Tibial artery (tissue), 4 donors: ENCODE data around the gene MRPS18A.
A peak's percentile ranks its signal among the peaks of the same experiment; 100 is the strongest.
"Not testable (repeated sequence)": the region's sequence is repeated elsewhere in the genome, so short reads cannot be mapped to it uniquely, and the experiment has no call there.

Experiments
- DNase-seq, 2 donors: peaks; one replicate each; pipeline ENCODE4 v3.0.0-alpha.2; 2019
- H3K27ac ChIP-seq, 2 donors: fragments of 200-600 bp; sonication (generic) in 1 of 2; 1 replicate in 1 of 2; 2 replicates in 1 of 2; pipeline ENCODE4 v1.5.1; 2018 to 2019; ENCODE audit warnings: mild to moderate bottlenecking in 1 of 2
- H3K27me3 ChIP-seq, 2 donors: fragments of 200-600 bp; sonication (generic) in 1 of 2; one replicate each; pipeline versions ENCODE4 v1.5.1 to v1.6.0; 2016 to 2019
- H3K36me3 ChIP-seq, 3 donors: fragments of 200-600 bp; sonication (generic) in 2 of 3; one replicate each; pipeline ENCODE4 v1.5.1; 2016 to 2019; ENCODE audit warnings: mild to moderate bottlenecking in 2 of 3
- H3K4me1 ChIP-seq, 4 donors: fragments of 200-600 bp; sonication (generic) in 2 of 4; 1 replicate in 3 of 4; 2 replicates in 1 of 4; pipeline ENCODE4 v1.5.1; 2016 to 2019
- H3K4me3 ChIP-seq, 2 donors: fragments of 200-600 bp; sonication (generic) in 1 of 2; 1 replicate in 1 of 2; 2 replicates in 1 of 2; pipeline ENCODE4 v1.5.1; 2018 to 2019; ENCODE audit warnings: mild to moderate bottlenecking in 2 of 2
- H3K9me3 ChIP-seq, 3 donors: fragments of 200-600 bp; sonication (generic) in 1 of 3; one replicate each; pipeline ENCODE4 v1.5.1; 2016 to 2019
- intact Hi-C: fragments of 100-400 bp; cut with DNase I; formaldehyde crosslinking; loops from one replicate; pipeline ENCODE4 v1.15.0; 2023; ENCODE audit warnings: low total_unique reads
- TF ChIP-seq, protein P1 (sequence below), 2 experiments: fragments of 200-600 bp in 1 of 2; fragments of 450-650 bp in 1 of 2; IDR thresholded peaks; one replicate each; pipeline ENCODE4 v1.5.1; 2017 to 2019; ENCODE audit warnings: antibody characterized with exemption in 2 of 2, mild to moderate bottlenecking in 1 of 2, moderate library complexity in 1 of 2

MRPS18A gene

DNA sequence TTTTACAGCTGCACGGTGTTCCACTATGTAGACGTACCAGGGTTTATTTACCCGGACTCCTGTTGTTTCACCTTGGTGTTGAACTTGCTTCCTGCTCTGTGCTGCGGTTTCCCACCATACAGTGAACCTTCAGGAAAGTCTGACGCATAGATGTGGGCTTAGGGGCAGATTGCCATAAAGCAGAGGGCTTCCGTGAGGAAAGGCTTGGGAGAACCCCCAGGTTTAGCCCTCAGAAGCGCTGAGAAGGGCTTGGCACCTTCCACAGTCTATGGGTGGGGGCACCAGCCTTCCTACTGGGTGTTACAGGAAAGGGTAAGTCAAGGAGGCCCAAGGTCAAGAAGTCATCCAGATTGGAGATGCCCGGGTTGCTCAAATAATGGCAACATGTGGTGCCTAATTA, 19.2 kb upstream of the MRPS18A start:
- no peak overlapping the region for H3K4me3 ChIP-seq
- TF ChIP-seq, protein P1, sequence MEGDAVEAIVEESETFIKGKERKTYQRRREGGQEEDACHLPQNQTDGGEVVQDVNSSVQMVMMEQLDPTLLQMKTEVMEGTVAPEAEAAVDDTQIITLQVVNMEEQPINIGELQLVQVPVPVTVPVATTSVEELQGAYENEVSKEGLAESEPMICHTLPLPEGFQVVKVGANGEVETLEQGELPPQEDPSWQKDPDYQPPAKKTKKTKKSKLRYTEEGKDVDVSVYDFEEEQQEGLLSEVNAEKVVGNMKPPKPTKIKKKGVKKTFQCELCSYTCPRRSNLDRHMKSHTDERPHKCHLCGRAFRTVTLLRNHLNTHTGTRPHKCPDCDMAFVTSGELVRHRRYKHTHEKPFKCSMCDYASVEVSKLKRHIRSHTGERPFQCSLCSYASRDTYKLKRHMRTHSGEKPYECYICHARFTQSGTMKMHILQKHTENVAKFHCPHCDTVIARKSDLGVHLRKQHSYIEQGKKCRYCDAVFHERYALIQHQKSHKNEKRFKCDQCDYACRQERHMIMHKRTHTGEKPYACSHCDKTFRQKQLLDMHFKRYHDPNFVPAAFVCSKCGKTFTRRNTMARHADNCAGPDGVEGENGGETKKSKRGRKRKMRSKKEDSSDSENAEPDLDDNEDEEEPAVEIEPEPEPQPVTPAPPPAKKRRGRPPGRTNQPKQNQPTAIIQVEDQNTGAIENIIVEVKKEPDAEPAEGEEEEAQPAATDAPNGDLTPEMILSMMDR (IDR thresholded peaks at IDR 0.05): no peak
- H3K27ac ChIP-seq: no peak overlapping the region
- no peaks in the 10 kb centered on the region for H3K9me3 ChIP-seq
- peaks cover 0 to 3% of the 10 kb centered on the region in 2 donors for H3K27me3 ChIP-seq
- no peaks in the 10 kb centered on the region for H3K36me3 ChIP-seq
- intact Hi-C loops: loop anchor here (10.0 kb wide), 1 partner anchor 58 kb away; no protein-coding TSS in a partner anchor
- no peak for DNase-seq
- peaks cover 0 to 25% (median 21%) of the 10 kb centered on the region in 4 donors for H3K4me1 ChIP-seq

DNA sequence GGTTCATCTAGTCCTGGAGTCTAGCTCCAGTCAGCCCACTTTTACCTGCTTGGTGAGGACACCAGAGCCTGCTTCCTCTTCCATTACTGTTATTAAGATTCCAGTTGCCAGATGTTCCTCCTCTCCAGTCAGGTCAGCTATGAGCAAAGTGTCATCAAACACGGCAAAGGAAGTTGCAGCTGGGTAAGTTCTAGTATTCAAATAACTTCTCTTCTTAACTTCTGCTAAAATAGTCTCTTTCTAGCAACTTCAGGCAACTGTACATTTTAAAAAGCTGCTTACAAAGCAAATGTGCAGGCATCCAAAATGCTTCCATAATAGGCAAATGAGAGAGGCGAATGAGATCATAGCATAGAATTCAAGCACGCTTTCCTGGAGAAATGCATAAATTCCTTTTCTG, 18.4 kb upstream of the MRPS18A start:
- H3K27ac ChIP-seq: peak overlapping the region in 1 of 2 donors; percentile 9
- no peak for DNase-seq

DNA sequence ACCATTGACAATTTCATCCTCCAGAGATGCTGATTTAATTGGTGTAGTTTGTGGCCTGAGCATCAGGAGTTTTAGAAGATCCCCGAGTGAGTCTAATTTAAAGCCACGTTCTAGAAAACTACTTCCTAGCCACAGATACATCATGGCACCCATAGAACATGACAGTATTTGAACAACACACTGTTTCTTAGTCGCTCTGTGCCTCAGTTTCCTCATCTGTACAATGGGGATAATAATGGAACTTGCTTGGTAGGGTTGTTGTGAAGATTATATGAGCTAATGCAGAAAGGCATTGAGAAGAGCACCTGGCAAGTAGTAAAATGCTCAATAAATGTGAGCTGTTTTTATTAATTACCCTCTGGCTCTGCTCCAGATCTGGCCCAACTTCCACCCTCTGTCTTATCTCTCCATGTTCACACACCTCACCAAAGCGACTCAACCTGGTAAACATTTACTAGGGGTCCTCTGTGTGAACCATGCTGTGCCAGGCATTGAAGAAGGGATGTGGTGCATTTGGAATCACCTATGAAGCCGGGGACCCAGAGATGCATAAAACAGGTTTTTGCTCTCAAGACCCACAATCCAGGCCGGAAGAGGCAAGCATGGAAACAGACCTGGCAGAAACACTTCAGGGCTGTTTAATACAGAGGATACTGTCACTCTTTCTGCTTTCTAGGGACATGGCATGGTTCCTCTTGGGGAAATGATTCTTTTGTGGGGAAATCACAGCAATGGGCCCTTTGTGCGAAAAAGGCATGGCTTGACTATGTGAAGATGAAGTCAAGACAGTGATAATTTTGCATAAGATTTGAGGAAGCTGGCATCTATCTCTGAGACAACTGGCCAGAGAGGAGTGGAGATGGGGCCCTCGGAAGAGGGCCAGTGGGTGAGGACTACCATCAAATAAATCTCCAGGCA, 16.2 kb upstream of the MRPS18A start:
- H3K9me3 ChIP-seq: no peaks in the 10 kb centered on the region
- no peak for DNase-seq
- H3K27me3 ChIP-seq: no peaks in the 10 kb centered on the region
- no peaks in the 10 kb centered on the region for H3K36me3 ChIP-seq
- H3K27ac ChIP-seq: peak overlapping the region; percentile 79 to 82
- no peak overlapping the region for H3K4me3 ChIP-seq
- intact Hi-C loops: loop anchor here (5.0 to 10.0 kb wide), 2 partner anchors 61 to 71 kb away; no protein-coding TSS in a partner anchor
- peaks cover 0 to 31% (median 24%) of the 10 kb centered on the region in 4 donors for H3K4me1 ChIP-seq
- TF ChIP-seq, protein P1 (IDR thresholded peaks at IDR 0.05): no peak

More for the DNA sequence above, 18.4 kb upstream of the MRPS18A start:
- peaks cover 0 to 3% of the 10 kb centered on the region in 2 donors for H3K27me3 ChIP-seq
- H3K4me3 ChIP-seq: no peak overlapping the region
- intact Hi-C loops: loop anchor here (10.0 kb wide), 1 partner anchor 59 kb away; no protein-coding TSS in a partner anchor
- no peaks in the 10 kb centered on the region for H3K36me3 ChIP-seq
- peaks cover 0 to 28% (median 21%) of the 10 kb centered on the region in 4 donors for H3K4me1 ChIP-seq
- no peaks in the 10 kb centered on the region for H3K9me3 ChIP-seq
- TF ChIP-seq, protein P1 (IDR thresholded peaks at IDR 0.05): no peak

DNA sequence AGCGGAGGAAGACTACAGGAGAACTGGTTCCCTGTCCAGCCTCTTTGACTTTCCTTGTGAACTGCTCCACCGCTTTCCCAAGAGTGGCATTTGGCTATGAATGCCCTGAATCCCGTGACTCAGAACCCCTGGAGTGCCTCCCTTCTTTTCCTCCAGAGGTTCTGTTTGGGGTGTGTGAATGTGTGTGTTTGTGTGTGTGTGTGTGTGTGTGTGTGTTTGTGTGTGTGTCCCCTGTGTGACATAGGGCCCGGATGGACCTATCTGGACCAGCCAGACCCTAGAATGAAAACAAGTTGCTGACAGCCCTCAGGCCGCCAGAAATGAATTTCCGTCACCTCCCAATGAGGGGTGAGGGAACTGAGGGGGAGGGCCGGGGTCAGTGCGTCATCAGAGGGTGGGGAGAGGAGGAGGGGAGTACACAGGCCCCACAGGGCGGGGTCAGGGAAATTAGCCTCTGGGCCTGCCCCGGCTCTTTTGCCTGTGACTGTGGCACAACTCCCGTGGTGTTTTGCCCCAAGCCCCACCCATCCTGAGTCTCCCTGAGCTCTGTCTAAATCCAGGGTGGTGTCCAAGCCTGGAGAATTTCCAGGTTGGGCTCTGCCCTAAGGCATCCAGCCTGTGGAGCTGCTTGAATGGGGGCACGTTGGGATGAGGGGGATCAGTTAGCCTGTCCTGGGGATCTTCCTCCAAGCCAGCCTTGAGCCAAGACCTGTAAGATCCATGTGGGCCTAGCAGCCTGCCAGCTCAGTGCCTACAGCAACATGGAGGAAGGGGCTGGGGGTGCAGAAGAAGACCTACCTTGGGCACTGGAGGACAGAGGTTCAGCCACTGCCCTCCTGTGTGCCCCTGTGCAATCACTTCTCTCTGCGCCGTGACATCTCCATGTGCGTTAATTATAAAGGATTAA, 15.2 kb upstream of the MRPS18A start:
- DNase-seq: peak; percentile 95 to 98
- Histone ChIP-seq H3K4me3 (peak overlapping the region in 1 of 2 donors; percentile 2), H3K9me3 (no peaks in the 10 kb centered on the region), H3K27me3 (no peaks in the 10 kb centered on the region), H3K4me1 (peaks cover 0 to 37% (median 26%) of the 10 kb centered on the region in 4 donors), H3K36me3 (no peaks in the 10 kb centered on the region), H3K27ac (peak overlapping the region; percentile 79 to 82)
- TF ChIP-seq, protein P1 (IDR thresholded peaks at IDR 0.05): peak in 1 of 2 experiments; percentile 8
- intact Hi-C loops: loop anchor here (5.0 to 10.0 kb wide), 2 partner anchors 62 to 70 kb away; no protein-coding TSS in a partner anchor

DNA sequence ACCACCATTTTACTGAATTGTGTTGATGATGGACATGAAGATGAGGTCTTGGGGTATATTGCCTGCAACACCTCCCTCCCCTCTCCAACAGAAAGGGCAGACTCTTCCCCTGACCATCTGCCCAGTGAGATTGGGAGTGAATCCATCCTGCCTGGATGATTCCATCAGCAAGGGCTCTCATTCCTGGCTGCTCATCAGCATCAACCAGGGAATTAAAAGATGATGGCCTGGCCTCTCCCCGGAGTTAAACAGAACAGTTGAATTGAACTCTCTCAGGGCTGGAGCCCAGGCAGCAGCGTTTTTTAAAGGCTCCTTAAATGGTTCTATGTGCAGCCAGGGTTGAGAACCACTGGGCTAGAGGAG, 14.6 kb upstream of the MRPS18A start:
- intact Hi-C loops: loop anchor here (5.0 to 10.0 kb wide), 2 partner anchors 63 to 70 kb away; no protein-coding TSS in a partner anchor
- no peaks in the 10 kb centered on the region for H3K36me3 ChIP-seq
- TF ChIP-seq, protein P1 (IDR thresholded peaks at IDR 0.05): no peak
- H3K27ac ChIP-seq: peak overlapping the region; percentile 79 to 82
- H3K9me3 ChIP-seq: no peaks in the 10 kb centered on the region
- H3K27me3 ChIP-seq: peaks cover 0 to under 1% of the 10 kb centered on the region in 2 donors
- no peak for DNase-seq
- H3K4me1 ChIP-seq: peaks cover 0 to 37% (median 26%) of the 10 kb centered on the region in 4 donors
- no peak overlapping the region for H3K4me3 ChIP-seq

DNA sequence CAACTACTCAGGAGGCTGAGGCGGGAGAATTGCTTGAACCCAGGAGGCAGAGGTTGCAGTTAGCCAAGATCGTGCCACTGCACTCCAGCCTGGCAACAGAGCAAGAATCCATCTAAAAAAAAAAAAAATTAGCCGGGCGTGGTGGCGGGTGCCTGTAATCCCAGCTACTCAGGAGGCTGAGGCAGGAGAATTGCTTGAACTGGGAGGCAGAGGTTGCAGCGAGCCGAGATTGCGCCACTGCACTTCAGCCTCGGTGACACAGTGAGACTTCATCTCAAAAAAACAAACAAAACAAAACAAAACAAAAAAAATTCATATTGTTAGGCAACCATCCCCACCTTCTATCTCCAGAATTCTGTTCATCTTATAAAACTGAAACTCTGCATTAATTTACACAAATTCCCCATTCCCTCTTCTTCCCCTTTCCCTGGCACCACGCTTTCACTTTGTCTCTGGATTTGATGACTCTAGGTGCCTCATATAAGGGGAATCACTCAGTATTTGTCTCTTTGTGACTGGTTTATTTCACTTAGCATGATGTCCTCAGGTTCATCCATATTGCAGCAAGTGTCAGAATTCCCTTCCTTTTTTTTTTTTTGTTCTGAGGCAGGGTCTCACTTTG, 13.5 kb upstream of the MRPS18A start:
- not testable (repeated sequence) for DNase-seq, H3K9me3 ChIP-seq, H3K36me3 ChIP-seq, H3K27me3 ChIP-seq, H3K4me3 ChIP-seq
- peaks cover 0 to 30% (median 21%) of the 10 kb centered on the region in 4 donors for H3K4me1 ChIP-seq
- intact Hi-C loops: loop anchor here (5.0 to 10.0 kb wide), 2 partner anchors 64 to 69 kb away; no protein-coding TSS in a partner anchor
- peak overlapping the region in 1 of 2 donors; percentile 82 for H3K27ac ChIP-seq
